Left cardiac atrium (tissue), 4 donors: ENCODE results near the gene HUNK. TPM values are rescaled to one million over a fixed set of nuclear protein-coding genes. Genes with fewer than 3 reads are reported as not detected.
"Not testable (repeated sequence)": the region's sequence is repeated elsewhere in the genome, so short reads cannot be mapped to it uniquely, and the experiment has no call there.

Experiments used
- ATAC-seq, 2 donors: fragments of 200-7000 bp; cut with Tn5 transposase; one replicate each; pipeline ENCODE4 v1.9.1; 2020; ENCODE audit warnings: mild to moderate bottlenecking in 2 of 2, moderate library complexity in 2 of 2
- DNase-seq: peaks from one replicate; pipeline ENCODE4 v3.0.0-alpha.2; 2020
- intact Hi-C, 2 donors: fragments of 100-400 bp; cut with DNase I; formaldehyde crosslinking; loops; one replicate each; pipeline versions ENCODE4 v1.14.1 to v1.15.1; 2022 to 2023
- total RNA-seq, 2 donors: library from RNA; stranded (reverse); fragmentation: NEBNext Ultra II Directional; extraction: Animal tissue kit (Norgen Biotek cat#: 25700); gene quantifications; one replicate each; pipeline ENCODE4 v1.2.1, GENCODE V29; 2021
- donor health status: DM: no; HTN: yes; CAD: no.
- donor health status: DM: no; HTN: yes; CAD: no; lungs with severe emphysema.
- donor health status: DM: yes; HTN: yes; CAD: no.
- donor health status: Dilated cardiomyopathy.

The HUNK gene
- total RNA-seq, 2 donors from 2014 or later = 0.38 to 1.7 TPM

- DNase-seq (no peak), ATAC-seq (peak in 1 of 2 donors; percentile 45)
- intact Hi-C loops = loop anchor here (5.0 to 10.0 kb wide), 2 partner anchors 229 to 392 kb away; no protein-coding TSS in a partner anchor
Observed at GRCh38 chr21:31865429-31865970, 7.3 kb upstream of the HUNK start.

- ATAC-seq = peak; percentile 97 to 98
- peak; percentile 89 for DNase-seq
- intact Hi-C loops = loop anchor here (1.0 to 10.0 kb wide), 3 partner anchors 229 to 392 kb away; no protein-coding TSS in a partner anchor
Observed at GRCh38 chr21:31866077-31866511, 6.7 kb upstream of the HUNK start.

- intact Hi-C loops = loop anchor here (5.0 to 10.0 kb wide), 2 partner anchors 225 to 388 kb away; no protein-coding TSS in a partner anchor
- ATAC-seq (no peak), DNase-seq (no peak)
Observed at GRCh38 chr21:31869750-31870149, 3.1 kb upstream of the HUNK start.

- intact Hi-C loops = no loop called here
- no peak for ATAC-seq
- DNase-seq = no peak
Observed at GRCh38 chr21:31870472-31871193, 2.2 kb upstream of the HUNK start.

- DNase-seq, intact Hi-C loops, ATAC-seq: not testable (repeated sequence)
Observed at GRCh38 chr21:31871371-31871770, 1.4 kb upstream of the HUNK start.

GRCh38 chr21:31872072-31872451 lies 758 bp upstream of the HUNK start:
- DNase-seq (no peak), ATAC-seq (no peak)
- intact Hi-C loops = no loop called here

GRCh38 chr21:31873275-31873695 lies 465 bp downstream of the HUNK start:
- ATAC-seq (peak; percentile 28 to 36), DNase-seq (no peak)
- intact Hi-C loops = no loop called here

- peak; percentile 56 to 66 for ATAC-seq
- intact Hi-C loops = no loop called here
- DNase-seq = peak; percentile 56
Observed at GRCh38 chr21:31873696-31874599, 1.1 kb downstream of the HUNK start.

GRCh38 chr21:31874812-31875212 lies 2.0 kb downstream of the HUNK start:
- intact Hi-C loops = no loop called here
- DNase-seq (no peak), ATAC-seq (peak in 1 of 2 donors; percentile 10)

GRCh38 chr21:31875496-31876015 lies 2.7 kb downstream of the HUNK start:
- ATAC-seq = no peak
- intact Hi-C loops = no loop called here
- no peak for DNase-seq

GRCh38 chr21:31877463-31877957 lies 4.7 kb downstream of the HUNK start:
- DNase-seq (no peak), ATAC-seq (no peak)
- intact Hi-C loops = no loop called here

GRCh38 chr21:31878831-31879230 lies 6.0 kb downstream of the HUNK start:
- intact Hi-C loops = no loop called here
- peak in 1 of 2 donors; percentile 42 for ATAC-seq
- DNase-seq = no peak

GRCh38 chr21:31879241-31879650 lies 6.4 kb downstream of the HUNK start:
- DNase-seq (no peak), ATAC-seq (no peak)
- intact Hi-C loops = no loop called here

GRCh38 chr21:31879911-31880310 lies 7.1 kb downstream of the HUNK start:
- ATAC-seq = no peak
- intact Hi-C loops = no loop called here
- DNase-seq = no peak

GRCh38 chr21:31880816-31881215 lies 8.0 kb downstream of the HUNK start:
- ATAC-seq (no peak), DNase-seq (no peak)
- intact Hi-C loops = no loop called here

GRCh38 chr21:31882711-31883110 lies 9.9 kb downstream of the HUNK start:
- ATAC-seq (no peak), DNase-seq (no peak)
- intact Hi-C loops = no loop called here

- DNase-seq = no peak
- intact Hi-C loops = no loop called here
- no peak for ATAC-seq
Observed at GRCh38 chr21:31885146-31885545, 12.3 kb downstream of the HUNK start.

- intact Hi-C loops = no loop called here
- no peak for DNase-seq
- ATAC-seq = peak; percentile 40 to 79
Observed at GRCh38 chr21:31886915-31887314, 14.1 kb downstream of the HUNK start.

GRCh38 chr21:31887391-31887841 lies 14.6 kb downstream of the HUNK start:
- intact Hi-C loops = no loop called here
- peak; percentile 38 for DNase-seq
- ATAC-seq = peak; percentile 81 to 90
